Ascending aorta (tissue), 2 donors: Measurements from ENCODE around the gene GMPS. TPM values are rescaled to one million over a fixed set of nuclear protein-coding genes. Genes with fewer than 3 reads are reported as not detected.
"Not testable (repeated sequence)": the region's sequence is repeated elsewhere in the genome, so short reads cannot be mapped to it uniquely, and the experiment has no call there.

ENCODE experiments used
- DNase-seq, 2 donors: peaks; one replicate each; pipeline ENCODE4 v3.0.0-alpha.2; 2019; ENCODE audit warnings: low spot score in 2 of 2
- H3K27ac ChIP-seq, 2 donors: fragments of 200-600 bp; sonication (generic); one replicate each; pipeline ENCODE4 v1.5.1; 2016 to 2017; ENCODE audit warnings: mild to moderate bottlenecking in 1 of 2
- H3K27me3 ChIP-seq: fragments of 200-600 bp; sonication (generic); one replicate; pipeline ENCODE4 v1.5.1; 2017
- H3K36me3 ChIP-seq, 2 donors: fragments of 200-600 bp; sonication (generic); one replicate each; pipeline ENCODE4 v1.5.1; 2016
- H3K4me1 ChIP-seq, 2 donors: fragments of 200-600 bp; sonication (generic); one replicate each; pipeline ENCODE4 v1.5.1; 2016 to 2017; ENCODE audit warnings: mild to moderate bottlenecking in 1 of 2
- H3K4me3 ChIP-seq, 2 donors: fragments of 200-600 bp; sonication (generic); one replicate each; pipeline ENCODE4 v1.5.1; 2016 to 2017; ENCODE audit warnings: mild to moderate bottlenecking in 1 of 2
- H3K9me3 ChIP-seq, 2 donors: fragments of 200-600 bp; sonication (generic); one replicate each; pipeline ENCODE4 v1.5.1; 2016
- intact Hi-C: fragments of 100-400 bp; cut with DNase I; formaldehyde crosslinking; loops from one replicate; pipeline ENCODE4 v1.15.1; 2023
- total RNA-seq: library from RNA; depleted of rRNA; stranded (reverse); fragments of >200 nt; gene quantifications from one replicate; pipeline ENCODE4 v1.1.0, GENCODE V29; 2016
- TF ChIP-seq, protein P1 (sequence below), 3 experiments: fragments of 200-600 bp in 2 of 3; fragments of 450-650 bp in 1 of 3; sonication (generic) in 2 of 3; IDR thresholded peaks; one replicate each; pipeline ENCODE4 v1.5.1; 2016 to 2019; ENCODE audit warnings: antibody characterized with exemption in 3 of 3, mild to moderate bottlenecking in 1 of 3, moderate library complexity in 1 of 3

GMPS gene
- total RNA-seq, 1 donor from 2014 or later = 17.8 TPM

DNA sequence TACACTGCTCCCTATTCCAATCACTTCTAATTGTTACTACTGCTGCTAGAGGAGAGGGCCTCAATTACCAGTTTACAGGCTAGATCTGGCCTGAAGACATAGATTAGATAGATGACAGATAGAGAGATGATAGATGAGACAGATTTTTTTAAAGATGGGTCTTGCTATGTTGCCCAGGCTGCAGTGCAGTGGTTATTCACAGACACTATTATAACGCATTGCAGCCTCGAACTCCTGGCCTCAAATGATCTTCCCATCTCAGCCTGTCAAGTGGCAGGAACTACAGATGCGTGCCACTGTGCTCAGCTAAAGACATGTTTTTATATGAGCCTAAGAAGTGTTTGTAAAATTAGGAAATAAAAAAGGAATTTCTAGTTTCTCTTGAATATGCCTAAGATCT, 22.5 kb upstream of the GMPS start:
- intact Hi-C loops = no loop called here
- Histone ChIP-seq H3K9me3 (no peaks in the 10 kb centered on the region), H3K4me3 (no peak overlapping the region), H3K27ac (no peak overlapping the region), H3K36me3 (peaks cover 0 to 5% of the 10 kb centered on the region in 2 donors), H3K27me3 (no peaks in the 10 kb centered on the region), H3K4me1 (peaks cover 10 to 39% of the 10 kb centered on the region in 2 donors)
- no peak for DNase-seq
- TF ChIP-seq, protein P1, sequence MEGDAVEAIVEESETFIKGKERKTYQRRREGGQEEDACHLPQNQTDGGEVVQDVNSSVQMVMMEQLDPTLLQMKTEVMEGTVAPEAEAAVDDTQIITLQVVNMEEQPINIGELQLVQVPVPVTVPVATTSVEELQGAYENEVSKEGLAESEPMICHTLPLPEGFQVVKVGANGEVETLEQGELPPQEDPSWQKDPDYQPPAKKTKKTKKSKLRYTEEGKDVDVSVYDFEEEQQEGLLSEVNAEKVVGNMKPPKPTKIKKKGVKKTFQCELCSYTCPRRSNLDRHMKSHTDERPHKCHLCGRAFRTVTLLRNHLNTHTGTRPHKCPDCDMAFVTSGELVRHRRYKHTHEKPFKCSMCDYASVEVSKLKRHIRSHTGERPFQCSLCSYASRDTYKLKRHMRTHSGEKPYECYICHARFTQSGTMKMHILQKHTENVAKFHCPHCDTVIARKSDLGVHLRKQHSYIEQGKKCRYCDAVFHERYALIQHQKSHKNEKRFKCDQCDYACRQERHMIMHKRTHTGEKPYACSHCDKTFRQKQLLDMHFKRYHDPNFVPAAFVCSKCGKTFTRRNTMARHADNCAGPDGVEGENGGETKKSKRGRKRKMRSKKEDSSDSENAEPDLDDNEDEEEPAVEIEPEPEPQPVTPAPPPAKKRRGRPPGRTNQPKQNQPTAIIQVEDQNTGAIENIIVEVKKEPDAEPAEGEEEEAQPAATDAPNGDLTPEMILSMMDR (IDR thresholded peaks at IDR 0.05) = no peak

DNA sequence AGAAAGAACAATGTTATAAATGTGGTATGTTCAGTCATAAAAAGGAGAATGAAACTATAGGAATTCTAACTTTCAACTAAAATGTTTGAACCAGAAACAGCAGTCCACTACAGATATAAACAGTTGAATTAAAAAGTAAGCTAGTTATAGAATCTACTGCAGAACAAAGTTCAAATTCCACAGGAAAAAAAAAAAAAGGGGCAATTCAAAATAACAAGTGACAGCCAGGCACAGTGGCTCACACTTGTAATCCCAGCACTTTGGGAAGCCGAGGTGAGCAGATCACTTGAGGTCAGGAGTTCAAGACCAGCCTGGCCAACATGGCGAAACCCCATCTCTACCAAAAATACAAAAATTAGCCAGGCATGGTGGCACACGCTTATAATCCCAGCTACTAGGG, 21.0 kb upstream of the GMPS start:
- peaks cover 10 to 41% of the 10 kb centered on the region in 2 donors for H3K4me1 ChIP-seq
- intact Hi-C loops, H3K27ac ChIP-seq, H3K9me3 ChIP-seq, H3K27me3 ChIP-seq, H3K36me3 ChIP-seq, DNase-seq: not testable (repeated sequence)
- H3K4me3 ChIP-seq = peak overlapping the region in 1 of 2 donors; percentile 2

DNA sequence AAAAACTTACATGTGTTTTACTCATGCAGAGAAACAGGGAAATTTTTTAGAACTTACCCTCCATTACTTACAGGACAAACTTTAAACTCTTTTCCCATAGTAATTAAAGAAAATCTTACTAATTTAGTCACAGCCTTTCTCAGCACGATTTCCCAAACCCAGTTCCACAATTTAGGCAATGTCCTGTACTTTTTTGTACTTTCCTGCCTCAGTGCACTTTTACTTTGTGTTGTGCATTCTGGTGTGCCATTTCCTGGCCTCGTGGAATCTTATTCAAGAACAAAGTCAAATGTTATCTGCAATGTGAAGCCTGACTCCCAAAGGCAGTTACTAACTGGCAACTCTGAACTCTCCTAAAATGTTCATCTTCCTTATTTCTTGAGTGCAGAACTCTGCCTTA, 18.1 kb upstream of the GMPS start:
- no peak for DNase-seq
- Histone ChIP-seq H3K9me3 (no peaks in the 10 kb centered on the region), H3K4me3 (peak overlapping the region; percentile 84 to 89), H3K27me3 (no peaks in the 10 kb centered on the region), H3K4me1 (peaks cover 10 to 41% of the 10 kb centered on the region in 2 donors), H3K27ac (no peak overlapping the region), H3K36me3 (peaks cover 0 to 5% of the 10 kb centered on the region in 2 donors)
- TF ChIP-seq, protein P1 (IDR thresholded peaks at IDR 0.05) = no peak
- intact Hi-C loops = loop anchor here (5.0 to 10.0 kb wide), 3 partner anchors 820 to 1312 kb away; partner anchors contain the start of genes CCNL1 and TIPARP

DNA sequence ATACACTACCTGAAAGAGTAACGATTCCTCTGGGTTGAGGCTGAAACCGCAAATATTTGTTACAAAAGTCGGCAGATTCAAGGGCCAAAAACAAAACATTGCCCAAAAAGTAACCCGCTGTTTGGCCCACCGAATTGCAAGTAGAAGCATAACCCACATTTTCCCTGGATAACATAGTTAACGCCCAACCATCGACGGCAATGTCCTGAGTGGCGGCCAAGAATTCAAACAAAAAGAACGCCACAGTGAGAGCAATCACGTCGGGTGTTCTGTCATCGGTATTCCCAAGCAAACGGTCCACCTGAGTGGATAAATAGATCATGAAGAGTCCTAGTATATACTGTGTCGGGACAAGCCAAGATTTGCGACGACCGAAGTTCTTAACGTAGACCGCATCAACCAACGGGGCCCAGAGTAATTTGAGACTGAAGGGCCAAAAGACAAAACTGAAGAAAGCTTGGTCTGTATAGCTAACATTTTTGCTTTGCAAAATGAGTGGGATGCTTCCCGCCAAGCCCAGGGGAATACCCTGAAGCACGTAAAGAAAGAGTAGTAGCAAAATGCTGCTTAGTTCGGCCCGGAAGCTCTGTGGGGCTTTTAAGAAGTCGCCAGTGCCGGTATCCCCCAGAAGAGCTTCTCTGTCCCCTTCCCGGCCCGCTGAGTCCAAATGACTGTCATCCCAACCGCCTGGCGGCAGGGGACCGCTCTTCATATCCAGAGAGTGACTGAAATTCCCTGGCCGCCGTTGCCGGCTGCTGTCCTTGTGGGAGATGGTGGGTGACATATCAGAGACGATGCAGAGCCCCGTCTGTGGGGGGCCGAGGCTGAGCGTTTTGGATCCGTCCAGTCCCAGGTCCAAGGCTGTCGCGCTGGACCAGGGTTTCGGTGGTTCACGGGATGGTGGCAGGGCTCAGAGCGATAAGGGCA, 17.0 kb upstream of the GMPS start:
- TF ChIP-seq, protein P1 (IDR thresholded peaks at IDR 0.05) = peak in 2 of 3 experiments; percentile 7 to 8
- H3K36me3 ChIP-seq = peaks cover 0 to 5% of the 10 kb centered on the region in 2 donors
- peaks cover 10 to 41% of the 10 kb centered on the region in 2 donors for H3K4me1 ChIP-seq
- no peaks in the 10 kb centered on the region for H3K27me3 ChIP-seq
- no peaks in the 10 kb centered on the region for H3K9me3 ChIP-seq
- intact Hi-C loops = loop anchor here (1.0 to 10.0 kb wide), 5 partner anchors 17 to 1311 kb away; partner anchors contain the start of genes C3orf33, CCNL1, GMPS and TIPARP
- DNase-seq = peak in 1 of 2 donors; percentile 73
- H3K4me3 ChIP-seq = peak overlapping the region; percentile 84 to 89
- peak overlapping the region; percentile 89 to 91 for H3K27ac ChIP-seq

DNA sequence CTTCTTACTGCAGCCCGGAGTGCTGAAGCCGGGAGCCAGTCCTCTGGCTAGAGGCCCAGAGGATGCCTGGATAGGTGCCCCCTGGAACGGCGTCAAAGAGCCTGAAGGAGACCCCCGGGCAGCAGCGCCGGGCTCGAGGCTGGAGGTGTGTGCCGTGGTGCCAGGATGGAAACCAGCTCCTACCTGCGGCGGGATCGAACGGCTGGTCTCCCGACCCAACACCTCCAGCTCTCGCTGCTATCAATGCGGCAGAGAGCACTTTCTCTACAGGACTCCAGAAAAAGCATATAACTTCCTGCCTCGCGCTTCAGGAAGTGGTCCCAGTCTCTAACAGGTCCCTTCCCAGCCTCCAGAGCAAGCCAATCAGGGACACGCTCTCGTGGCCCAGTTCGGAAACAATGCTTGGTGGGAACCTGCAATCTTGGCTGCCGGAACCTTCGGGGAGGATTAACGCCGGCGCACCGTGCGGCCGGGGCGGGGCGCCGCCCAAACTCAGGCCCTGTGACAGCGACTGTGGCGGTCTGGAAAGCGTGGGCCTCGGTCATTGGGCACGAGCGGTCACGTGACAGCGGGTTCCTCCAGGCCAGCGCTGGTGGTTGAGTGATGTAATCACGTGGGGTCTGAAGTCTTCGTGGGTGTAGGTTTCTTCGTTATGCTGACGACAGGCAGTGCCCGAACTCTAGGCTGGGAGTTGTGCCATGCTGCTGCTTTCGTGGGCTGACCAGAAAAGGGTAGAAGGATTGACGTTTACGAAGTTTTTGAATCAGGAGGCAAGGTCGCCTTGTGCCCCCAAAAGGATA, 16.1 kb upstream of the GMPS start, which contains the start of gene SLC33A1:
TSS of gene SLC33A1 (minus strand) at position 287 of the 800 bp plus-strand sequence. CDS start 430 bp downstream, outside the sequence.
- peak; percentile 97 to 100 for DNase-seq
- TF ChIP-seq, protein P1 (IDR thresholded peaks at IDR 0.05) = no peak
- H3K4me3 ChIP-seq = peak within 1 kb of the TSS; percentile 84 to 89
- H3K36me3 ChIP-seq = peaks cover 0 to 5% of the 10 kb centered on the region in 2 donors
- no peaks in the 10 kb centered on the region for H3K9me3 ChIP-seq
- H3K4me1 ChIP-seq = peaks cover 10 to 36% of the 10 kb centered on the region in 2 donors
- intact Hi-C loops = loop anchor here (1.0 to 10.0 kb wide), 5 partner anchors 16 to 1310 kb away; partner anchors contain the start of genes C3orf33, CCNL1, GMPS and TIPARP
- no peaks in the 10 kb centered on the region for H3K27me3 ChIP-seq
- peak within 1 kb of the TSS; percentile 89 to 93 for H3K27ac ChIP-seq
